NCI-H2227 (cell line): ENCODE results near the gene JARID2.

Source experiments
- DNase-seq: peaks from one replicate; lab custom pipeline; 2025; ENCODE audit not compliant: unreplicated experiment; lab: John Stamatoyannopoulos, UW

The JARID2 gene

GRCh38 chr6:15368873-15369272 lies 123.0 kb downstream of the JARID2 start:
- no peak for DNase-seq

- DNase-seq: no peak
Observed at GRCh38 chr6:15369838-15370237, 124.0 kb downstream of the JARID2 start.

- no peak for DNase-seq
Observed at GRCh38 chr6:15370733-15371671, 125.1 kb downstream of the JARID2 start.

GRCh38 chr6:15372932-15373331 lies 127.1 kb downstream of the JARID2 start:
- DNase-seq: no peak

GRCh38 chr6:15374119-15374518 lies 128.2 kb downstream of the JARID2 start:
- no peak for DNase-seq

GRCh38 chr6:15375018-15375417 lies 129.1 kb downstream of the JARID2 start:
- DNase-seq: no peak

GRCh38 chr6:15375638-15376290 lies 129.9 kb downstream of the JARID2 start:
- DNase-seq: no peak

- DNase-seq: no peak
Observed at GRCh38 chr6:15376900-15377487, 131.1 kb downstream of the JARID2 start.

GRCh38 chr6:15378272-15378671 lies 132.4 kb downstream of the JARID2 start:
- DNase-seq: no peak

- DNase-seq: no peak
Observed at GRCh38 chr6:15378866-15379265, 133.0 kb downstream of the JARID2 start.

- no peak for DNase-seq
Observed at GRCh38 chr6:15380351-15380750, 134.5 kb downstream of the JARID2 start.

- DNase-seq: no peak
Observed at GRCh38 chr6:15382089-15382488, 136.2 kb downstream of the JARID2 start.

- no peak for DNase-seq
Observed at GRCh38 chr6:15382712-15383111, 136.8 kb downstream of the JARID2 start.

- no peak for DNase-seq
Observed at GRCh38 chr6:15384901-15385300, 139.0 kb downstream of the JARID2 start.

GRCh38 chr6:15385521-15385920 lies 139.7 kb downstream of the JARID2 start:
- no peak for DNase-seq

- DNase-seq: no peak
Observed at GRCh38 chr6:15386110-15386755, 140.4 kb downstream of the JARID2 start.

GRCh38 chr6:15386756-15387112 lies 140.9 kb downstream of the JARID2 start:
- DNase-seq: no peak

GRCh38 chr6:15387118-15387517 lies 141.2 kb downstream of the JARID2 start:
- DNase-seq: no peak

GRCh38 chr6:15389084-15389764 lies 143.4 kb downstream of the JARID2 start:
- no peak for DNase-seq

- DNase-seq: peak; percentile 77
Observed at GRCh38 chr6:15389765-15390723, 144.2 kb downstream of the JARID2 start.
